Adrenal gland (tissue), 5 donors: ENCODE data around the gene CELF2.

Experiments used
- POLR2A ChIP-seq, 2 donors: fragments of 450-650 bp; IDR thresholded peaks; one replicate each; pipeline ENCODE4 v1.6.1; 2017; ENCODE audit warnings: antibody characterized with exemption in 2 of 2, mild to moderate bottlenecking in 2 of 2, moderate library complexity in 1 of 2
- TF ChIP-seq, protein P1 (sequence below), 6 experiments: fragments of 450-650 bp in 4 of 6; fragments of 200-600 bp in 2 of 6; sonication (generic) in 1 of 6; IDR thresholded peaks; 1 replicate in 5 of 6; 2 replicates in 1 of 6; pipeline versions ENCODE4 v1.5.1 to v1.8.0; 2016 to 2021; ENCODE audit warnings: antibody characterized with exemption in 6 of 6, mild to moderate bottlenecking in 2 of 6, moderate library complexity in 1 of 6
- donor health status: DM: no; HTN: no; CAD: no.

DNA sequence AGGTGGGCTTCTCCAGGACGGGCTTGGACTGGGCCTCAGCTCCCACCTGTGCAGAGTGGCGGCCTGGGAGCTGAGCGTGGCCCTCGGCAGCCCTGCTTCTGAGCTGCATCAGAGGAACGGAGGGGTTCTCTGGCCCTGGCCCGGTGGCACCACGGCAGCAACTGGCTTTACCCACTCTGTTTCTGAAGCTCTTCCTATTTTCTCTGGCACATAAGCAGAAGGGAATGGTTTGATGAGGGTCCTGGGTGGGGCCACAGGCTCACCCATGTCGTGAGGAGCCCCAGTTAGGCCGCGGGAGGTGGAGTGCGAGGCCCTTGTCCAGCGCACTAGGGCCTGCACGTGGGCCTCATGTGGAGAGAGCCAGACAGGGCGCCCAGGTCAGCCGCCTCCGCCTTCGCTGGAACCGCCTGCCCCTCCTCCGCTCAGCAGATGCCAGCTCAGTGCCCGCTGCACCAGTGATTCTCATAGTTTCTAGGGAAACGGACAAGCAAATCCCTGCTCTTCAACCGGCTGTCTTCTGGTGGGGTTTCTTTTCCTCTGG lies 284.0 kb downstream of the CELF2 start:
- TF ChIP-seq, protein P1, sequence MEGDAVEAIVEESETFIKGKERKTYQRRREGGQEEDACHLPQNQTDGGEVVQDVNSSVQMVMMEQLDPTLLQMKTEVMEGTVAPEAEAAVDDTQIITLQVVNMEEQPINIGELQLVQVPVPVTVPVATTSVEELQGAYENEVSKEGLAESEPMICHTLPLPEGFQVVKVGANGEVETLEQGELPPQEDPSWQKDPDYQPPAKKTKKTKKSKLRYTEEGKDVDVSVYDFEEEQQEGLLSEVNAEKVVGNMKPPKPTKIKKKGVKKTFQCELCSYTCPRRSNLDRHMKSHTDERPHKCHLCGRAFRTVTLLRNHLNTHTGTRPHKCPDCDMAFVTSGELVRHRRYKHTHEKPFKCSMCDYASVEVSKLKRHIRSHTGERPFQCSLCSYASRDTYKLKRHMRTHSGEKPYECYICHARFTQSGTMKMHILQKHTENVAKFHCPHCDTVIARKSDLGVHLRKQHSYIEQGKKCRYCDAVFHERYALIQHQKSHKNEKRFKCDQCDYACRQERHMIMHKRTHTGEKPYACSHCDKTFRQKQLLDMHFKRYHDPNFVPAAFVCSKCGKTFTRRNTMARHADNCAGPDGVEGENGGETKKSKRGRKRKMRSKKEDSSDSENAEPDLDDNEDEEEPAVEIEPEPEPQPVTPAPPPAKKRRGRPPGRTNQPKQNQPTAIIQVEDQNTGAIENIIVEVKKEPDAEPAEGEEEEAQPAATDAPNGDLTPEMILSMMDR (IDR thresholded peaks at IDR 0.05), result no peak
- TF ChIP-seq POLR2A (IDR thresholded peaks at IDR 0.05), result no peak
